ENCODE results near the gene RNU6-1. TPM values are rescaled to one million over a fixed set of nuclear protein-coding genes. Genes with fewer than 3 reads are reported as not detected.

Gene RNU6-1
- total RNA-seq, 1 donor from 2014 or later, result not detected

DNA sequence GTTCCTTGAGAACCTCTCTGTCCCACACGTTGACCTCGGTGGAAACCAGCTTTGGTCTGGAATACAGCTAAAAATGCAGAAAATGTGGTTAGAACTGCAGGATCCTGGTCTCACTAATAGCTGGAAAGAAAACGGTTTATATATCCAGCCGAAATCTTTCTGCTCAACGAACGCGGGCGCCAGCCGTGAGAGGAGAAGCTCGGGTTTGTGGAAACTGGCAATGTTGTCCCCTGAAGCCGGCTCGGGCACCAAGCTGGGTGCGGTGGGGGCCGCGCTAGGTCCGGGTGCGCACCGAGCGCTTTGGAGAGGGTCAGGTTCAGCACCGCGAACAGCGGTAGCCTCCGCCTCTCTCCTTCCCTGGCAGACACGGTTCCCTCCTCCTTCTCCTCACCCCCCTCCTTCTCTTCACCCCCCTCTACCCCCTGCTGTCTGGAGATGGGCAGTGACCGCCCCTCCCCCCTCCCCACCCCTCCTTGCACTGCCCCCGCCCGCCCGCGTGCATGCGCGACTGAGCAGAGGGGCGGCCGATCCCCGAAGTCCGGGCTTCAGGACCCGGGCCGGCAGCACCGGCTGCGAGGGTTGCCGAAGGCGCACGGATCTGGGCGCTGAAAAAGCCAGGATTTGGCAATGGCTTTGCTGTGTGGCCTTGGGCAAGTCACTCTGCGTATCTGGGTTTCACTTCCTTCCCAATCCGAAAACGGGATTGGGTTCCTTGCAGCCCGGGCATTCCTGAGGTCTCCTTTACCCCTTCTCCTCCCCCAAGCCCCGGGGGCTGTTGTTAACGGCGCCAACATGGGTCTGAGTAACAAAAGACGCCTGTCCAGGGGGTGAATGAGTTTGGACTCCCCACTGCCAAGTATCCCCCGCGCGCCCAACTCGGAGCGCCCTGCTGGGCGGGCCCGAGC, 14.6 kb downstream of the RNU6-1 start, which contains the start of gene SKOR1:
Gene SKOR1, plus strand, starts transcription at position 534 of the 905 bp plus-strand sequence. Its CDS starts 94 bp downstream, at position 628.
- Histone ChIP-seq H3K9me3 (ENCODE audit: low read depth) (no peaks in the 10 kb centered on the region), H3K9ac (no peak within 1 kb of the TSS), H2AFZ (replicated peaks) (no peak within 1 kb of the TSS), H3K79me2 (ENCODE audit: low read depth) (no peaks in the 10 kb centered on the region), H4K20me1 (ENCODE audit: low read depth) (peaks cover 89% of the 10 kb centered on the region), H3F3A (ENCODE audit: low read depth) (peaks cover 36% of the 10 kb centered on the region), H3K27ac (no peak within 1 kb of the TSS), H3K4me1 (peaks cover 56% of the 10 kb centered on the region), H3K4me3 (peak within 1 kb of the TSS; percentile 19), H3K4me2 (peak within 1 kb of the TSS; percentile 60), H3K27me3 (peaks cover 100% of the 10 kb centered on the region), H3K36me3 (no peaks in the 10 kb centered on the region)
- Mint-ChIP-seq H3K4me1 (peaks cover 32% of the 10 kb centered on the region), H3K36me3 (no peaks in the 10 kb centered on the region), H3K4me3 (peak within 1 kb of the TSS; percentile 78), H3K27me3 (ENCODE audit: insufficient read depth, low read depth) (peaks cover 73% of the 10 kb centered on the region), H3K27ac (no peak within 1 kb of the TSS), H3K9me3 (peaks cover 2% of the 10 kb centered on the region)
- DNase-seq (ENCODE audit: low spot score), result peak; percentile 85
- TF ChIP-seq CTCF (IDR thresholded peaks at IDR 0.05) (no peak), EZH2phosphoT487 (IDR thresholded peaks at IDR 0.05) (no peak), EZH2 (IDR thresholded peaks at IDR 0.05) (peak; percentile 75)

DNA sequence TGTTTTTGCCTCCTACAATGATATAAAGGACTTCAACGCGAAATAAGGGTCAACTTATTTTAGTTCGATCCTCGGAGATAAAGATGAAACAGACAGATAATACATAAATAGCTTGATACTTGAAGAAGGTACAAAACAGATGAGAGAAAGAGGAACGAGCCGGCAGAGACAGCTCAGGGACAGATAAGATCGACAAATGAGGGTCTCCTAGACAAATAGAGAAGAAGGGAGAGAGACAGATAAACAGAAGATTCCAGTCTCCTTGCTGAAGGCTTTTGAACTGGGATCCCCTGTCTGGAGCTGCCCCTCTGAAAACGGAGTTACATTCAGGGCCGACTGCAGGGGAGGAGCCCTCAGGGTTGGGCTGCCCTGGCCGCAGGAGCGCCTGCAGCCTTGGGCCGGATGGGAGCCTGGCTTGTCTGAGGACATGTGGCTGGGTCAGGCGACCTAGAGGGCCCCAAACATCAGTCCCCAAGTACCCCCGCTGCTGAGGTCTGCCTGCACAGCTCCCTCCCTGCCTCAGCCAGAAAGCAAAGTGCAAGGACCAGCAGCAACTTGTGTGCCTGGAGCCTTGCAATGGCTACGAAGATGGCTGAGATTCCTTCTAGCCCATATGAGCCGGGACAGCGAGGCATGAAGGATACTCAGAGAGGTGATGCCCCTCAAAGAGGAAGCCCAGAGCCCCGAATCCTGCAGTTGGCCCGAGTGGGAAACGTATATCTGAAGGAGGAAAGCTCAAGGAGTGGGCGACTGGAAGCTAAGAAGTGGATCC, 15.5 kb downstream of the RNU6-1 start:
- H3K79me2 ChIP-seq (ENCODE audit: low read depth), result no peaks in the 10 kb centered on the region
- H4K20me1 ChIP-seq (ENCODE audit: low read depth), result peaks cover 90% of the 10 kb centered on the region
- peaks cover 73% of the 10 kb centered on the region for H3K27me3 Mint-ChIP-seq (ENCODE audit: insufficient read depth, low read depth)
- peaks cover 52% of the 10 kb centered on the region for H3K4me1 ChIP-seq
- H3F3A ChIP-seq (ENCODE audit: low read depth), result peaks cover 32% of the 10 kb centered on the region
- peaks cover 2% of the 10 kb centered on the region for H3K9me3 Mint-ChIP-seq
- TF ChIP-seq EZH2 (IDR thresholded peaks at IDR 0.05) (peak; percentile 88), EZH2phosphoT487 (IDR thresholded peaks at IDR 0.05) (no peak), CTCF (IDR thresholded peaks at IDR 0.05) (no peak)
- H3K4me2 ChIP-seq, result peak overlapping the region; percentile 77
- no peak overlapping the region for H3K27ac ChIP-seq
- H2AFZ ChIP-seq (replicated peaks), result no peak overlapping the region
- H3K27ac Mint-ChIP-seq, result no peak overlapping the region
- no peak overlapping the region for H3K4me3 ChIP-seq
- peaks cover 100% of the 10 kb centered on the region for H3K27me3 ChIP-seq
- H3K9me3 ChIP-seq (ENCODE audit: low read depth), result no peaks in the 10 kb centered on the region
- H3K36me3 Mint-ChIP-seq, result no peaks in the 10 kb centered on the region
- peaks cover 32% of the 10 kb centered on the region for H3K4me1 Mint-ChIP-seq
- H3K36me3 ChIP-seq, result no peaks in the 10 kb centered on the region
- no peak overlapping the region for H3K9ac ChIP-seq
- H3K4me3 Mint-ChIP-seq, result peak overlapping the region; percentile 84
- no peak for DNase-seq (ENCODE audit: low spot score)

GRCh38 chr15:67823314-67824196, 16.3 kb downstream of the RNU6-1 start:
- Histone ChIP-seq H3K9ac (no peak overlapping the region), H3K9me3 (ENCODE audit: low read depth) (no peaks in the 10 kb centered on the region), H4K20me1 (ENCODE audit: low read depth) (peaks cover 84% of the 10 kb centered on the region), H3K4me3 (peak overlapping the region; percentile 43), H3K27me3 (peaks cover 100% of the 10 kb centered on the region), H3K4me2 (peak overlapping the region; percentile 77), H3F3A (ENCODE audit: low read depth) (peaks cover 32% of the 10 kb centered on the region), H3K36me3 (no peaks in the 10 kb centered on the region), H2AFZ (replicated peaks) (no peak overlapping the region), H3K79me2 (ENCODE audit: low read depth) (no peaks in the 10 kb centered on the region), H3K4me1 (peaks cover 44% of the 10 kb centered on the region), H3K27ac (no peak overlapping the region)
- H3K4me3 Mint-ChIP-seq, result peak overlapping the region; percentile 84
- H3K9me3 Mint-ChIP-seq, result peaks cover 2% of the 10 kb centered on the region
- H3K36me3 Mint-ChIP-seq, result no peaks in the 10 kb centered on the region
- DNase-seq (ENCODE audit: low spot score), result peak; percentile 56
- H3K4me1 Mint-ChIP-seq, result peaks cover 29% of the 10 kb centered on the region
- TF ChIP-seq EZH2phosphoT487 (IDR thresholded peaks at IDR 0.05) (peak; percentile 98), CTCF (IDR thresholded peaks at IDR 0.05) (no peak), EZH2 (IDR thresholded peaks at IDR 0.05) (peak; percentile 97)
- no peak overlapping the region for H3K27ac Mint-ChIP-seq
- H3K27me3 Mint-ChIP-seq (ENCODE audit: insufficient read depth, low read depth), result peaks cover 69% of the 10 kb centered on the region
